ENCODE data around the gene SHROOM4.

DNA sequence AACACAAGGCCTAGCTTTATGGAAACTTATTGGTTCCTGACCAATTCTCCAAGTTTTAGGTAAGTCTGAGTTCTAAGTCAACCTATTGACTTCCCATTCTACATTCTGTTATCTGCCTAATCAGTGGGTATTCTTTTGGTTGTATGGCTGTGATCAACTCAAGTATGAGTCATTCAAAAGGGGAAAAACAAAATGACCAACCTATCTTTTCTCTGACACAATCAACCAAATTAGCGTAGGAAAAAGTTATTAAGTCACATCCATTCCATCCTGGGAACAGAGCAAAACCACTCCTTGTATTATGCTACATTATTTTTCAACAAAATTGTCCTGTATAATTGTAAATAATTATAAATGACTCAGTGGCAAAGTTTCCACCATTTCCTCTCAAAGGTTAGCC, 136.2 kb downstream of the SHROOM4 start:
- TF ChIP-seq, protein P1, sequence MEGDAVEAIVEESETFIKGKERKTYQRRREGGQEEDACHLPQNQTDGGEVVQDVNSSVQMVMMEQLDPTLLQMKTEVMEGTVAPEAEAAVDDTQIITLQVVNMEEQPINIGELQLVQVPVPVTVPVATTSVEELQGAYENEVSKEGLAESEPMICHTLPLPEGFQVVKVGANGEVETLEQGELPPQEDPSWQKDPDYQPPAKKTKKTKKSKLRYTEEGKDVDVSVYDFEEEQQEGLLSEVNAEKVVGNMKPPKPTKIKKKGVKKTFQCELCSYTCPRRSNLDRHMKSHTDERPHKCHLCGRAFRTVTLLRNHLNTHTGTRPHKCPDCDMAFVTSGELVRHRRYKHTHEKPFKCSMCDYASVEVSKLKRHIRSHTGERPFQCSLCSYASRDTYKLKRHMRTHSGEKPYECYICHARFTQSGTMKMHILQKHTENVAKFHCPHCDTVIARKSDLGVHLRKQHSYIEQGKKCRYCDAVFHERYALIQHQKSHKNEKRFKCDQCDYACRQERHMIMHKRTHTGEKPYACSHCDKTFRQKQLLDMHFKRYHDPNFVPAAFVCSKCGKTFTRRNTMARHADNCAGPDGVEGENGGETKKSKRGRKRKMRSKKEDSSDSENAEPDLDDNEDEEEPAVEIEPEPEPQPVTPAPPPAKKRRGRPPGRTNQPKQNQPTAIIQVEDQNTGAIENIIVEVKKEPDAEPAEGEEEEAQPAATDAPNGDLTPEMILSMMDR (conservative IDR thresholded peaks at IDR 0.05; ENCODE audit: low read length), result no peak
- TF ChIP-seq EZH2phosphoT487 (IDR thresholded peaks at IDR 0.05; ENCODE audit: borderline replicate concordance, low read depth, low read length), result no peak
